HEK293 (cell line): ENCODE data around the gene OR1J4.

ENCODE experiments used
- CTCF ChIA-PET: fragments of 350-600 bp; formaldehyde crosslinking; extraction: SDS; loops from one replicate; lab custom pipeline; 2021; ENCODE audit warnings: antibody characterized with exemption; lab: Yijun Ruan, JAX
- POLR2A ChIA-PET: fragments of 300-600 bp; formaldehyde crosslinking; extraction: SDS; loops from one replicate; lab custom pipeline; 2020; ENCODE audit warnings: antibody characterized with exemption, inconsistent platforms; lab: Yijun Ruan, JAX
- H3K27ac ChIP-seq: fragments of 200-500 bp; sonication (Bioruptor generic); 2 replicates; pipeline ENCODE4 v1.5.1; 2014; ENCODE audit warnings: low read depth, low read length, control low read depth, inconsistent platforms; ENCODE audit errors: extremely low read depth
- H3K36me3 ChIP-seq, 2 experiments: fragments of 200-500 bp in 1 of 2; sonication (Bioruptor generic) in 1 of 2; 1 replicate in 1 of 2; 2 replicates in 1 of 2; pipeline ENCODE4 v1.5.1; 2014 to 2017; ENCODE audit warnings: inconsistent platforms in 2 of 2, low read length in 2 of 2; ENCODE audit not compliant: control insufficient read depth in 2 of 2, insufficient read depth in 1 of 2
- H3K4me1 ChIP-seq: fragments of 200-500 bp; sonication (Bioruptor generic); 2 replicates; pipeline ENCODE4 v1.5.1; 2014; ENCODE audit warnings: mild to moderate bottlenecking, low read length, inconsistent platforms; ENCODE audit not compliant: control insufficient read depth, insufficient read depth
- H3K4me3 ChIP-seq: 2 replicates; pipeline ENCODE4 v1.5.1; 2011; ENCODE audit warnings: low read depth, mild to moderate bottlenecking, control low read depth, low read length, moderate library complexity
- H3K9me3 ChIP-seq: fragments of 200-500 bp; sonication (Bioruptor generic); 2 replicates; pipeline ENCODE4 v1.5.1; 2014; ENCODE audit warnings: low read depth, low read length, inconsistent platforms; ENCODE audit not compliant: control insufficient read depth, insufficient read depth
- KLF17 ChIP-seq: fragments of 450-650 bp; formaldehyde crosslinking; IDR thresholded peaks from 2 replicates; pipeline ENCODE4 v1.5.1; 2016; ENCODE audit warnings: missing biosample characterization, missing genetic modification characterization
- PBX3 ChIP-seq: sonication (generic); formaldehyde crosslinking; IDR thresholded peaks from 2 replicates; pipeline ENCODE4 v1.8.1; 2022; ENCODE audit warnings: mild to moderate bottlenecking, moderate library complexity, missing genetic modification reagents
- SP2 ChIP-seq: fragments of 450-650 bp; formaldehyde crosslinking; IDR thresholded peaks from 2 replicates; pipeline ENCODE4 v1.5.1; 2016; ENCODE audit warnings: missing biosample characterization, missing genetic modification characterization
- SP3 ChIP-seq: fragments of 450-650 bp; formaldehyde crosslinking; IDR thresholded peaks from 2 replicates; pipeline ENCODE4 v1.5.1; 2016; ENCODE audit warnings: missing biosample characterization, missing genetic modification characterization
- ZBTB11 ChIP-seq: fragments of 450-650 bp; formaldehyde crosslinking; conservative IDR thresholded peaks from 2 replicates; pipeline ENCODE4 v1.5.1; 2016; ENCODE audit warnings: low read depth, missing biosample characterization, missing genetic modification characterization
- ZNF121 ChIP-seq: fragments of 450-650 bp; formaldehyde crosslinking; IDR thresholded peaks from 2 replicates; pipeline ENCODE4 v1.5.1; 2016; ENCODE audit warnings: missing biosample characterization, missing genetic modification characterization
- ZNF19 ChIP-seq: fragments of 450-650 bp; formaldehyde crosslinking; IDR thresholded peaks from 2 replicates; pipeline ENCODE4; 2016; ENCODE audit warnings: missing biosample characterization, missing genetic modification characterization, low read depth
- ZNF214 ChIP-seq: fragments of 450-650 bp; formaldehyde crosslinking; IDR thresholded peaks from 2 replicates; pipeline ENCODE4 v1.5.1; 2017; ENCODE audit warnings: missing biosample characterization, mild to moderate bottlenecking, missing genetic modification characterization, borderline replicate concordance
- ZNF280C ChIP-seq: fragments of 450-650 bp; formaldehyde crosslinking; IDR thresholded peaks from 2 replicates; pipeline ENCODE4 v1.5.1; 2016; ENCODE audit warnings: missing biosample characterization, missing genetic modification characterization
- ZNF280D ChIP-seq: fragments of 450-650 bp; formaldehyde crosslinking; IDR thresholded peaks from 2 replicates; pipeline ENCODE4 v1.5.1; 2016; ENCODE audit warnings: missing biosample characterization, missing genetic modification characterization
- ZNF341 ChIP-seq: fragments of 450-650 bp; formaldehyde crosslinking; IDR thresholded peaks from 2 replicates; pipeline ENCODE4; 2016; ENCODE audit warnings: low read depth, missing biosample characterization, missing genetic modification characterization
- ZNF398 ChIP-seq: fragments of 450-650 bp; formaldehyde crosslinking; IDR thresholded peaks from 2 replicates; pipeline ENCODE4 v1.5.1; 2017; ENCODE audit warnings: missing biosample characterization, missing genetic modification characterization
- ZNF610 ChIP-seq: fragments of 450-650 bp; formaldehyde crosslinking; IDR thresholded peaks from 2 replicates; pipeline ENCODE4 v1.5.1; 2016; ENCODE audit warnings: missing biosample characterization, missing genetic modification characterization, borderline replicate concordance
- ZNF768 ChIP-seq: fragments of 450-650 bp; formaldehyde crosslinking; IDR thresholded peaks from 2 replicates; pipeline ENCODE4 v1.5.1; 2018; ENCODE audit warnings: missing biosample characterization, mild to moderate bottlenecking, missing genetic modification characterization
- TF ChIP-seq, protein P1 (sequence below): fragments of 450-650 bp; formaldehyde crosslinking; IDR thresholded peaks from 2 replicates; pipeline ENCODE4 v1.5.1; 2016; ENCODE audit warnings: missing biosample characterization, missing genetic modification characterization
- TF ChIP-seq, protein P2 (sequence below): fragments of 450-650 bp; formaldehyde crosslinking; IDR thresholded peaks from 2 replicates; pipeline ENCODE4 v1.5.1; 2016; ENCODE audit warnings: missing biosample characterization, missing genetic modification characterization

Gene OR1J4

DNA sequence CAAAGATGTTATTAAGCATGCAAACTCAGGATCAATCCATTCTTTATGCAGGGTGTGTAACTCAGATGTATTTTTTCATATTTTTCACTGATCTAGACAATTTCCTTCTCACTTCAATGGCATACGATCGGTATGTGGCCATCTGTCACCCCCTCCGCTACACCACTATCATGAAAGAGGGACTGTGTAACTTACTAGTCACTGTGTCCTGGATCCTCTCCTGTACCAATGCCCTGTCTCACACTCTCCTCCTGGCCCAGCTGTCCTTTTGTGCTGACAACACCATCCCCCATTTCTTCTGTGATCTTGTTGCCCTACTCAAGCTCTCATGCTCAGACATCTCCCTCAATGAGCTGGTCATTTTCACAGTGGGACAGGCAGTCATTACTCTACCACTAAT lies 435 bp downstream of the OR1J4 start:
- H3K27ac ChIP-seq, result no peak overlapping the region
- POLR2A ChIA-PET, result no interaction called here
- no peaks in the 10 kb centered on the region for H3K9me3 ChIP-seq
- H3K4me3 ChIP-seq, result no peak overlapping the region
- no peaks in the 10 kb centered on the region for H3K36me3 ChIP-seq
- TF ChIP-seq ZNF610 (tag by site-specific recombination) (no peak), ZNF341 (tag by site-specific recombination) (no peak), PBX3 (CRISPR knock-in tag) (no peak), SP2 (tag by site-specific recombination) (no peak), ZNF280D (tag by site-specific recombination) (no peak), ZNF121 (no peak)
- TF ChIP-seq, all 188 proteins: peak for 0
- no peaks in the 10 kb centered on the region for H3K4me1 ChIP-seq
- CTCF ChIA-PET, result no interaction called here

GRCh38 chr9:122526602-122527001 lies 7.7 kb downstream of the OR1J4 start:
- Histone ChIP-seq H3K4me3 (no peak overlapping the region), H3K4me1 (no peaks in the 10 kb centered on the region), H3K9me3 (no peaks in the 10 kb centered on the region), H3K27ac (no peak overlapping the region), H3K36me3 (no peaks in the 10 kb centered on the region)
- ChIA-PET CTCF (interaction anchor here (0.6 kb wide), 1 partner anchor 28 kb away, joined by 3 read pairs; no protein-coding TSS in a partner anchor), POLR2A (no interaction called here)
- TF ChIP-seq KLF17 (no peak), ZNF398 (no peak), ZNF214 (tag by site-specific recombination) (no peak), SP3 (tag by site-specific recombination) (no peak), ZNF280C (tag by site-specific recombination) (no peak), ZNF19 (tag by site-specific recombination) (no peak), ZNF768 (tag by site-specific recombination) (no peak), ZBTB11 (tag by site-specific recombination) (no peak)
- TF ChIP-seq, protein P1, sequence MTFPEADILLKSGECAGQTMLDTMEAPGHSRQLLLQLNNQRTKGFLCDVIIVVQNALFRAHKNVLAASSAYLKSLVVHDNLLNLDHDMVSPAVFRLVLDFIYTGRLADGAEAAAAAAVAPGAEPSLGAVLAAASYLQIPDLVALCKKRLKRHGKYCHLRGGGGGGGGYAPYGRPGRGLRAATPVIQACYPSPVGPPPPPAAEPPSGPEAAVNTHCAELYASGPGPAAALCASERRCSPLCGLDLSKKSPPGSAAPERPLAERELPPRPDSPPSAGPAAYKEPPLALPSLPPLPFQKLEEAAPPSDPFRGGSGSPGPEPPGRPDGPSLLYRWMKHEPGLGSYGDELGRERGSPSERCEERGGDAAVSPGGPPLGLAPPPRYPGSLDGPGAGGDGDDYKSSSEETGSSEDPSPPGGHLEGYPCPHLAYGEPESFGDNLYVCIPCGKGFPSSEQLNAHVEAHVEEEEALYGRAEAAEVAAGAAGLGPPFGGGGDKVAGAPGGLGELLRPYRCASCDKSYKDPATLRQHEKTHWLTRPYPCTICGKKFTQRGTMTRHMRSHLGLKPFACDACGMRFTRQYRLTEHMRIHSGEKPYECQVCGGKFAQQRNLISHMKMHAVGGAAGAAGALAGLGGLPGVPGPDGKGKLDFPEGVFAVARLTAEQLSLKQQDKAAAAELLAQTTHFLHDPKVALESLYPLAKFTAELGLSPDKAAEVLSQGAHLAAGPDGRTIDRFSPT (tag by site-specific recombination), result no peak
- TF ChIP-seq, protein P2, sequence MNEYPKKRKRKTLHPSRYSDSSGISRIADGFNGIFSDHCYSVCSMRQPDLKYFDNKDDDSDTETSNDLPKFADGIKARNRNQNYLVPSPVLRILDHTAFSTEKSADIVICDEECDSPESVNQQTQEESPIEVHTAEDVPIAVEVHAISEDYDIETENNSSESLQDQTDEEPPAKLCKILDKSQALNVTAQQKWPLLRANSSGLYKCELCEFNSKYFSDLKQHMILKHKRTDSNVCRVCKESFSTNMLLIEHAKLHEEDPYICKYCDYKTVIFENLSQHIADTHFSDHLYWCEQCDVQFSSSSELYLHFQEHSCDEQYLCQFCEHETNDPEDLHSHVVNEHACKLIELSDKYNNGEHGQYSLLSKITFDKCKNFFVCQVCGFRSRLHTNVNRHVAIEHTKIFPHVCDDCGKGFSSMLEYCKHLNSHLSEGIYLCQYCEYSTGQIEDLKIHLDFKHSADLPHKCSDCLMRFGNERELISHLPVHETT, result no peak
